ENCODE results near the gene RARRES2.
"Not testable (repeated sequence)": the region's sequence is repeated elsewhere in the genome, so short reads cannot be mapped to it uniquely, and the experiment has no call there.

Gene RARRES2

GRCh38 chr7:150388709-150389531 lies 47.5 kb upstream of the RARRES2 start:
- H2AFZ ChIP-seq (ENCODE audit: low read depth, low read length): no peak overlapping the region
- H3K4me3 ChIP-seq (ENCODE audit: low read depth in 1 of 2, low read length in 2 of 2): no peak overlapping the region
- ATAC-seq (ENCODE audit: insufficient read depth, low read depth): no peak
- peaks cover 45% of the 10 kb centered on the region for H3K36me3 ChIP-seq (ENCODE audit: insufficient read depth, low read length)
- H4K20me1 ChIP-seq (ENCODE audit: insufficient read depth, low read length): peaks cover 8% of the 10 kb centered on the region
- H3K4me1 ChIP-seq (ENCODE audit: insufficient read depth, low read length): no peaks in the 10 kb centered on the region
- DNase-seq: no peak
- H3K4me2 ChIP-seq (ENCODE audit: insufficient read depth, low read length): no peak overlapping the region
- TF ChIP-seq, protein P1, sequence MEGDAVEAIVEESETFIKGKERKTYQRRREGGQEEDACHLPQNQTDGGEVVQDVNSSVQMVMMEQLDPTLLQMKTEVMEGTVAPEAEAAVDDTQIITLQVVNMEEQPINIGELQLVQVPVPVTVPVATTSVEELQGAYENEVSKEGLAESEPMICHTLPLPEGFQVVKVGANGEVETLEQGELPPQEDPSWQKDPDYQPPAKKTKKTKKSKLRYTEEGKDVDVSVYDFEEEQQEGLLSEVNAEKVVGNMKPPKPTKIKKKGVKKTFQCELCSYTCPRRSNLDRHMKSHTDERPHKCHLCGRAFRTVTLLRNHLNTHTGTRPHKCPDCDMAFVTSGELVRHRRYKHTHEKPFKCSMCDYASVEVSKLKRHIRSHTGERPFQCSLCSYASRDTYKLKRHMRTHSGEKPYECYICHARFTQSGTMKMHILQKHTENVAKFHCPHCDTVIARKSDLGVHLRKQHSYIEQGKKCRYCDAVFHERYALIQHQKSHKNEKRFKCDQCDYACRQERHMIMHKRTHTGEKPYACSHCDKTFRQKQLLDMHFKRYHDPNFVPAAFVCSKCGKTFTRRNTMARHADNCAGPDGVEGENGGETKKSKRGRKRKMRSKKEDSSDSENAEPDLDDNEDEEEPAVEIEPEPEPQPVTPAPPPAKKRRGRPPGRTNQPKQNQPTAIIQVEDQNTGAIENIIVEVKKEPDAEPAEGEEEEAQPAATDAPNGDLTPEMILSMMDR (IDR thresholded peaks at IDR 0.05; ENCODE audit: borderline replicate concordance, extremely low read depth, low read length, poor library complexity, severe bottlenecking): no peak
- TF ChIP-seq EZH2 (IDR thresholded peaks at IDR 0.05; ENCODE audit: borderline replicate concordance, low read depth, low read length, severe bottlenecking): no peak
- no peak overlapping the region for H3K27ac ChIP-seq (ENCODE audit: low read length)
- H3K9ac ChIP-seq (ENCODE audit: low read depth, low read length): no peak overlapping the region
- peaks cover 33% of the 10 kb centered on the region for H3K79me2 ChIP-seq (ENCODE audit: insufficient read depth, low read length)
- no peaks in the 10 kb centered on the region for H3K27me3 ChIP-seq (ENCODE audit: insufficient read depth, low read length, poor library complexity)
- H3K9me3 ChIP-seq (ENCODE audit: insufficient read depth, low read length, severe bottlenecking): no peaks in the 10 kb centered on the region

- Histone ChIP-seq H3K9ac (ENCODE audit: low read depth, low read length) (no peak overlapping the region), H3K27me3 (ENCODE audit: insufficient read depth, low read length, poor library complexity) (no peaks in the 10 kb centered on the region), H3K27ac (ENCODE audit: low read length) (no peak overlapping the region), H3K4me3 (ENCODE audit: low read depth in 1 of 2, low read length in 2 of 2) (no peak overlapping the region), H4K20me1 (ENCODE audit: insufficient read depth, low read length) (peaks cover 11% of the 10 kb centered on the region), H3K36me3 (ENCODE audit: insufficient read depth, low read length) (peaks cover 46% of the 10 kb centered on the region), H3K4me1 (ENCODE audit: insufficient read depth, low read length) (peaks cover 2% of the 10 kb centered on the region; the same call in 1 of the 2 replicates), H3K4me2 (ENCODE audit: insufficient read depth, low read length) (no peak overlapping the region), H2AFZ (ENCODE audit: low read depth, low read length) (no peak overlapping the region), H3K79me2 (ENCODE audit: insufficient read depth, low read length) (peaks cover 39% of the 10 kb centered on the region), H3K9me3 (ENCODE audit: insufficient read depth, low read length, severe bottlenecking) (no peaks in the 10 kb centered on the region)
- ATAC-seq (ENCODE audit: insufficient read depth, low read depth) (no peak), DNase-seq (no peak)
- TF ChIP-seq EZH2 (IDR thresholded peaks at IDR 0.05; ENCODE audit: borderline replicate concordance, low read depth, low read length, severe bottlenecking): no peak
- TF ChIP-seq, protein P1 (IDR thresholded peaks at IDR 0.05; ENCODE audit: borderline replicate concordance, extremely low read depth, low read length, poor library complexity, severe bottlenecking): no peak
These were observed 46.9 kb upstream of the RARRES2 start for GRCh38 chr7:150388306-150388705.

GRCh38 chr7:150385884-150386283 lies 44.5 kb upstream of the RARRES2 start:
- H3K4me3 ChIP-seq (ENCODE audit: low read depth in 1 of 2, low read length in 2 of 2); DNase-seq; H3K9ac ChIP-seq (ENCODE audit: low read depth, low read length); ATAC-seq (ENCODE audit: insufficient read depth, low read depth); H3K4me2 ChIP-seq (ENCODE audit: insufficient read depth, low read length); H3K27ac ChIP-seq (ENCODE audit: low read length); H2AFZ ChIP-seq (ENCODE audit: low read depth, low read length); H3K27me3 ChIP-seq (ENCODE audit: insufficient read depth, low read length, poor library complexity); H3K9me3 ChIP-seq (ENCODE audit: insufficient read depth, low read length, severe bottlenecking): not testable (repeated sequence)
- Histone ChIP-seq H4K20me1 (ENCODE audit: insufficient read depth, low read length) (peaks cover 16% of the 10 kb centered on the region), H3K79me2 (ENCODE audit: insufficient read depth, low read length) (peaks cover 63% of the 10 kb centered on the region), H3K36me3 (ENCODE audit: insufficient read depth, low read length) (peaks cover 55% of the 10 kb centered on the region), H3K4me1 (ENCODE audit: insufficient read depth, low read length) (peaks cover 17% of the 10 kb centered on the region)

- Histone ChIP-seq H3K79me2 (ENCODE audit: insufficient read depth, low read length) (peaks cover 69% of the 10 kb centered on the region), H3K4me3 (ENCODE audit: low read depth in 1 of 2, low read length in 2 of 2) (no peak overlapping the region), H3K4me2 (ENCODE audit: insufficient read depth, low read length) (no peak overlapping the region), H3K4me1 (ENCODE audit: insufficient read depth, low read length) (peaks cover 22% of the 10 kb centered on the region), H3K27me3 (ENCODE audit: insufficient read depth, low read length, poor library complexity) (no peaks in the 10 kb centered on the region), H3K27ac (ENCODE audit: low read length) (no peak overlapping the region), H4K20me1 (ENCODE audit: insufficient read depth, low read length) (peaks cover 18% of the 10 kb centered on the region), H3K36me3 (ENCODE audit: insufficient read depth, low read length) (peaks cover 51% of the 10 kb centered on the region), H2AFZ (ENCODE audit: low read depth, low read length) (no peak overlapping the region), H3K9me3 (ENCODE audit: insufficient read depth, low read length, severe bottlenecking) (no peaks in the 10 kb centered on the region), H3K9ac (ENCODE audit: low read depth, low read length) (no peak overlapping the region)
- DNase-seq: no peak
- no peak for ATAC-seq (ENCODE audit: insufficient read depth, low read depth)
- TF ChIP-seq, protein P1 (IDR thresholded peaks at IDR 0.05; ENCODE audit: borderline replicate concordance, extremely low read depth, low read length, poor library complexity, severe bottlenecking): no peak
- no peak for TF ChIP-seq EZH2 (IDR thresholded peaks at IDR 0.05; ENCODE audit: borderline replicate concordance, low read depth, low read length, severe bottlenecking)
These were observed 43.9 kb upstream of the RARRES2 start for GRCh38 chr7:150385302-150385723.

Data from DND-41 (cell line).